Loucy (cell line): Measurements from ENCODE around the gene NEK6.

Experiments used
- H2AFZ ChIP-seq: fragments of 200-600 bp; sonication (generic); 2 replicates; pipeline ENCODE4 v1.6.0; 2016; ENCODE audit warnings: antibody characterized with exemption, mild to moderate bottlenecking, low read length, moderate library complexity
- H3F3A ChIP-seq: fragments of 200-600 bp; 2 replicates; pipeline ENCODE4 v1.6.0; 2016; ENCODE audit warnings: antibody characterized with exemption, low read depth, mild to moderate bottlenecking
- H3K27me3 ChIP-seq: fragments of 200-600 bp; sonication (generic); 2 replicates; pipeline ENCODE4 v1.6.1; 2014; ENCODE audit warnings: low read length, mild to moderate bottlenecking; ENCODE audit not compliant: insufficient read depth, poor library complexity, severe bottlenecking
- H3K36me3 ChIP-seq: fragments of 200-600 bp; sonication (generic); 2 replicates; pipeline ENCODE4 v1.6.1; 2016; ENCODE audit warnings: low read length; ENCODE audit not compliant: insufficient read depth
- H3K4me1 ChIP-seq: fragments of 200-600 bp; sonication (generic); 2 replicates; pipeline ENCODE4 v1.5.1; 2014; ENCODE audit warnings: low read length, mild to moderate bottlenecking; ENCODE audit not compliant: insufficient read depth, poor library complexity, severe bottlenecking
- H3K4me2 ChIP-seq: fragments of 200-600 bp; sonication (generic); 2 replicates; pipeline ENCODE4 v1.6.0; 2014; ENCODE audit warnings: antibody characterized with exemption, low read length, low read depth, mild to moderate bottlenecking; ENCODE audit not compliant: poor library complexity, severe bottlenecking
- H3K4me3 ChIP-seq: fragments of 200-600 bp; sonication (generic); 2 replicates; pipeline ENCODE4 v1.5.1; 2014; ENCODE audit warnings: low read length, mild to moderate bottlenecking, mixed read lengths; ENCODE audit not compliant: poor library complexity, severe bottlenecking
- H3K79me2 ChIP-seq: fragments of 200-600 bp; sonication (generic); 2 replicates; pipeline ENCODE4 v1.6.1; 2014; ENCODE audit warnings: low read length; ENCODE audit not compliant: insufficient read depth
- H3K9ac ChIP-seq: fragments of 200-600 bp; sonication (generic); 2 replicates; pipeline ENCODE4 v1.6.0; 2014; ENCODE audit warnings: mild to moderate bottlenecking, low read depth, low read length, moderate library complexity; ENCODE audit not compliant: poor library complexity, severe bottlenecking
- H3K9me2 ChIP-seq: fragments of 200-600 bp; sonication (generic); replicated peaks from 2 replicates; pipeline ENCODE4 v1.6.1; 2016; ENCODE audit warnings: low read depth, low read length, mixed read lengths
- H3K9me3 ChIP-seq: fragments of 200-600 bp; sonication (generic); 2 replicates; pipeline ENCODE4 v1.6.1; 2014; ENCODE audit warnings: mild to moderate bottlenecking, antibody characterized with exemption, low read length, low read depth; ENCODE audit not compliant: insufficient read depth
- H4K20me1 ChIP-seq: fragments of 200-600 bp; sonication (generic); 2 replicates; pipeline ENCODE4 v1.6.0; 2014; ENCODE audit warnings: antibody characterized with exemption, low read length, mild to moderate bottlenecking; ENCODE audit not compliant: insufficient read depth, poor library complexity, severe bottlenecking
- EZH2phosphoT487 ChIP-seq: fragments of 200-600 bp; IDR thresholded peaks from 2 replicates; pipeline ENCODE4 v1.6.1; 2018; ENCODE audit warnings: antibody characterized with exemption, mild to moderate bottlenecking, moderate library complexity, borderline replicate concordance
- TF ChIP-seq, protein P1 (sequence below): fragments of 200-600 bp; sonication (generic); conservative IDR thresholded peaks from 2 replicates; pipeline ENCODE4 v1.5.1; 2014; ENCODE audit warnings: mild to moderate bottlenecking, antibody characterized with exemption, low read length

The NEK6 gene

DNA sequence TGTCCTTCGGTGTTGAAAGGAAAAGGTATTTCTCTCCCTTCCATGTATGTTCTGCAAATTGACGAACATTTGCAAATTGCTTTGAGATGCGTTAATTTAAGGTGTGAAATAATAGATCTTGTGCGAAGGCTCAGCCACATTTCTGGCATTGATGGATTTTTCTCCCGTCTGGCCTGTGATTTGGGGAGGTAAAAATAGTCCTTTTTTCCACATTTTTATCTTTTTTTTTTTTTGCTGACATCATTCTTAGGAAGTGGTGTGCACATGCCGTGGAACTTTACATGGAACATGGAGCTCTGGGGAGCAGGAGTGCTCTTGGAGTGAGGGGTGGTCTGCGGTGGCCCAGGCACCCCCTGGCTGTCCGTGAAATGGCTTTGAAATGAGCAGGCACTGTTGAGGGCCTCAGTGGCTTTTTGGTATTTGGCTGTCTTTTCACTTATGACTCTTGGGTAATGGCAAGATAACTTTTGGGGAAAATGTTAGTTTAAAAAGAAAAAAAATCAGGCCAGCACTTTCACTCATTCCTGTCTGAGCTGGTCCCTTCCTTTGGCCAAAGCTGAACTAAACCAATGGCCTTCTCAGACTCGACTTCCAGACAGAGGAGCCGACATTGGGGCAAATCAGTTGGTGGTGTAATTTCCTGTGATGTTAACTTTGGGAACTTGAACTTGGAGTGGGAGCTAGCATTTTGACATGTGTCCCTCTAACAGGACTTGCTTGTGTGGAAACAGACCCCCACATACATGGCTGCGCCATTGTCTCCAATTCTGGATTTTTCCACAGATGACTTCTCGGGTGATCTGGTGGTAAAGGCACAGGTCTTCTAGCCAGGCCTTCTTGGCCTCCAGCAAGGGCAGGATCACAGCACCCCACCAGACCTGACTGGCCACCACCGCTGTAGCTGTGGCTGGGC, 4.2 kb downstream of the NEK6 start:
- Histone ChIP-seq H3K9me2 (no peaks in the 10 kb centered on the region), H3K27me3 (no peaks in the 10 kb centered on the region), H3K9me3 (no peaks in the 10 kb centered on the region), H3K36me3 (no peaks in the 10 kb centered on the region), H4K20me1 (no peaks in the 10 kb centered on the region), H3K4me2 (no peak overlapping the region), H3K9ac (no peak overlapping the region), H3K79me2 (no peaks in the 10 kb centered on the region), H3K4me1 (peaks cover 4% of the 10 kb centered on the region), H3F3A (no peaks in the 10 kb centered on the region), H3K4me3 (no peak overlapping the region), H2AFZ (no peak overlapping the region)
- TF ChIP-seq, protein P1, sequence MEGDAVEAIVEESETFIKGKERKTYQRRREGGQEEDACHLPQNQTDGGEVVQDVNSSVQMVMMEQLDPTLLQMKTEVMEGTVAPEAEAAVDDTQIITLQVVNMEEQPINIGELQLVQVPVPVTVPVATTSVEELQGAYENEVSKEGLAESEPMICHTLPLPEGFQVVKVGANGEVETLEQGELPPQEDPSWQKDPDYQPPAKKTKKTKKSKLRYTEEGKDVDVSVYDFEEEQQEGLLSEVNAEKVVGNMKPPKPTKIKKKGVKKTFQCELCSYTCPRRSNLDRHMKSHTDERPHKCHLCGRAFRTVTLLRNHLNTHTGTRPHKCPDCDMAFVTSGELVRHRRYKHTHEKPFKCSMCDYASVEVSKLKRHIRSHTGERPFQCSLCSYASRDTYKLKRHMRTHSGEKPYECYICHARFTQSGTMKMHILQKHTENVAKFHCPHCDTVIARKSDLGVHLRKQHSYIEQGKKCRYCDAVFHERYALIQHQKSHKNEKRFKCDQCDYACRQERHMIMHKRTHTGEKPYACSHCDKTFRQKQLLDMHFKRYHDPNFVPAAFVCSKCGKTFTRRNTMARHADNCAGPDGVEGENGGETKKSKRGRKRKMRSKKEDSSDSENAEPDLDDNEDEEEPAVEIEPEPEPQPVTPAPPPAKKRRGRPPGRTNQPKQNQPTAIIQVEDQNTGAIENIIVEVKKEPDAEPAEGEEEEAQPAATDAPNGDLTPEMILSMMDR: no peak
- no peak for TF ChIP-seq EZH2phosphoT487

- no peaks in the 10 kb centered on the region for H3K79me2 ChIP-seq
These were observed 4.9 kb downstream of the NEK6 start for GRCh38 chr9:124262649-124262972.

DNA sequence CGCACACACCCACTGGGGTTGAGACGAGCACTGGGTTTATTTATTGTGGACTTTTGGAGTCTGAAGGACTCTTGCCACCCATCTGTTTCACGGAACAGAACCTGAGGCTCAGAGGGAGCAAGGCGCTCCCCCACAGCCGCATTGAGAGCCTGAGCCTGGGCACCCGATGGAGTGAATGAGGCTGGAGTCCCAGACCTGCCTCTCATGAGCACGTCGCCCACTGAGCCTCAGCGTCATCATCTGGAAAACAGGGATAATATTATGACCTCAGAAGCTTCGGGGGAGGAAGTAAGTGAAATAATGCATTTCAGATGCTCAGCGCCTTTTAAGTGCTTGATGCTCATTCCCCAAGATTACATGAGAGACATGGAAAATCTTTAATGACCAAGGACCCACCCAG, 5.5 kb downstream of the NEK6 start:
- TF ChIP-seq, protein P1: no peak
- TF ChIP-seq EZH2phosphoT487: no peak
- H3K9me2 ChIP-seq: no peaks in the 10 kb centered on the region
- no peak overlapping the region for H3K9ac ChIP-seq
- no peaks in the 10 kb centered on the region for H3K9me3 ChIP-seq
- H4K20me1 ChIP-seq: no peaks in the 10 kb centered on the region
- H3K4me2 ChIP-seq: no peak overlapping the region
- no peaks in the 10 kb centered on the region for H3F3A ChIP-seq
- no peak overlapping the region for H2AFZ ChIP-seq
- H3K4me3 ChIP-seq: no peak overlapping the region
- H3K79me2 ChIP-seq: no peaks in the 10 kb centered on the region
- no peaks in the 10 kb centered on the region for H3K27me3 ChIP-seq
- H3K36me3 ChIP-seq: no peaks in the 10 kb centered on the region
- peaks cover 9% of the 10 kb centered on the region for H3K4me1 ChIP-seq

More at GRCh38 chr9:124262649-124262972, 4.9 kb downstream of the NEK6 start:
- Histone ChIP-seq H3K4me1 (peaks cover 2% of the 10 kb centered on the region), H3K9me2 (no peaks in the 10 kb centered on the region), H3F3A (no peaks in the 10 kb centered on the region), H3K9me3 (no peaks in the 10 kb centered on the region), H3K27me3 (no peaks in the 10 kb centered on the region), H3K36me3 (no peaks in the 10 kb centered on the region), H3K9ac (no peak overlapping the region), H3K4me3 (no peak overlapping the region), H4K20me1 (no peaks in the 10 kb centered on the region), H3K4me2 (no peak overlapping the region), H2AFZ (no peak overlapping the region)
- TF ChIP-seq EZH2phosphoT487: no peak
- TF ChIP-seq, protein P1: no peak
